A673 (cell line): ENCODE data around the gene ZNF584. TPM values are rescaled to one million over a fixed set of nuclear protein-coding genes. Genes with fewer than 3 reads are reported as not detected.

ENCODE experiments used
- BruUV-seq: library from RNA; stranded (reverse); fragments of 400-500 nt; replicated peaks from 2 replicates; lab custom pipeline; 2021; lab: Mats Ljungman, UMichigan
- CTCF ChIA-PET: fragments of 300-600 bp; sonication (Branson Sonifier 250); formaldehyde crosslinking; loops from one replicate; lab custom pipeline; 2022; ENCODE audit warnings: antibody characterized with exemption; lab: Charles Lee
- POLR2A ChIA-PET: fragments of 300-600 bp; sonication (Branson Sonifier 250); formaldehyde crosslinking; loops from one replicate; lab custom pipeline; 2022; ENCODE audit warnings: antibody characterized with exemption; ENCODE audit not compliant: low non-redundant PET; lab: Charles Lee
- DNase-seq: peaks from one replicate; pipeline ENCODE4 v3.0.0-alpha.2; 2015; ENCODE audit warnings: low spot score
- H3K27ac ChIP-seq: fragments of 200-600 bp; sonication (generic); 2 replicates; pipeline ENCODE4 v1.5.1; 2016; ENCODE audit warnings: mixed run types, low read depth, mild to moderate bottlenecking, mixed read lengths, antibody characterized with exemption, low read length; ENCODE audit not compliant: poor library complexity, severe bottlenecking
- H3K27me3 ChIP-seq: fragments of 200-600 bp; sonication (generic); replicated peaks from 2 replicates; pipeline ENCODE4 v1.6.1; 2017; ENCODE audit warnings: mixed run types, low read depth, mild to moderate bottlenecking, mixed read lengths, antibody characterized with exemption, low read length; ENCODE audit not compliant: insufficient read depth, poor library complexity
- H3K36me3 ChIP-seq: fragments of 200-600 bp; sonication (generic); 2 replicates; pipeline ENCODE4 v1.6.1; 2016; ENCODE audit warnings: mixed run types, mild to moderate bottlenecking, mixed read lengths, antibody characterized with exemption, low read length; ENCODE audit not compliant: insufficient read depth, poor library complexity, severe bottlenecking
- H3K4me1 ChIP-seq: fragments of 200-600 bp; sonication (generic); 2 replicates; pipeline ENCODE4 v1.6.1; 2017; ENCODE audit warnings: mixed run types, mild to moderate bottlenecking, mixed read lengths, antibody characterized with exemption, low read length; ENCODE audit not compliant: insufficient read depth, poor library complexity, severe bottlenecking
- H3K4me3 ChIP-seq: fragments of 200-600 bp; sonication (generic); 2 replicates; pipeline ENCODE4 v1.5.1; 2016; ENCODE audit warnings: low read depth, mixed run types, mild to moderate bottlenecking, mixed read lengths, low read length; ENCODE audit not compliant: poor library complexity, severe bottlenecking
- H3K9me3 ChIP-seq: fragments of 200-600 bp; sonication (generic); 2 replicates; pipeline ENCODE4 v1.6.1; 2016; ENCODE audit warnings: mixed run types, low read depth, mild to moderate bottlenecking, mixed read lengths, antibody characterized with exemption, low read length; ENCODE audit not compliant: poor library complexity, severe bottlenecking
- EZH2 ChIP-seq: fragments of 200-600 bp; sonication (generic); IDR thresholded peaks from 2 replicates; pipeline ENCODE4 v1.6.1; 2017; ENCODE audit warnings: borderline replicate concordance, low read depth, mild to moderate bottlenecking, mixed read lengths, antibody characterized with exemption, low read length; ENCODE audit not compliant: poor library complexity, severe bottlenecking
- intact Hi-C: fragments of 100-400 bp; cut with micrococcal nuclease; formaldehyde crosslinking; loops from one replicate; pipeline ENCODE4 v1.10.0; 2022; ENCODE audit not compliant: unreplicated experiment
- total RNA-seq: library from RNA; stranded (reverse); gene quantifications from 2 replicates; pipeline ENCODE4 v1.2.3, GENCODE V29; 2021
- TF ChIP-seq, protein P1 (sequence below): fragments of 300-800, 200-600 bp; sonication (generic); conservative IDR thresholded peaks from 2 replicates; pipeline ENCODE4 v1.5.1; 2017; ENCODE audit warnings: low read depth, mild to moderate bottlenecking, antibody characterized with exemption, low read length, moderate library complexity, mixed read lengths

ZNF584 gene
- total RNA-seq, 1 experiment from 2014 or later, result 20.9 TPM

DNA sequence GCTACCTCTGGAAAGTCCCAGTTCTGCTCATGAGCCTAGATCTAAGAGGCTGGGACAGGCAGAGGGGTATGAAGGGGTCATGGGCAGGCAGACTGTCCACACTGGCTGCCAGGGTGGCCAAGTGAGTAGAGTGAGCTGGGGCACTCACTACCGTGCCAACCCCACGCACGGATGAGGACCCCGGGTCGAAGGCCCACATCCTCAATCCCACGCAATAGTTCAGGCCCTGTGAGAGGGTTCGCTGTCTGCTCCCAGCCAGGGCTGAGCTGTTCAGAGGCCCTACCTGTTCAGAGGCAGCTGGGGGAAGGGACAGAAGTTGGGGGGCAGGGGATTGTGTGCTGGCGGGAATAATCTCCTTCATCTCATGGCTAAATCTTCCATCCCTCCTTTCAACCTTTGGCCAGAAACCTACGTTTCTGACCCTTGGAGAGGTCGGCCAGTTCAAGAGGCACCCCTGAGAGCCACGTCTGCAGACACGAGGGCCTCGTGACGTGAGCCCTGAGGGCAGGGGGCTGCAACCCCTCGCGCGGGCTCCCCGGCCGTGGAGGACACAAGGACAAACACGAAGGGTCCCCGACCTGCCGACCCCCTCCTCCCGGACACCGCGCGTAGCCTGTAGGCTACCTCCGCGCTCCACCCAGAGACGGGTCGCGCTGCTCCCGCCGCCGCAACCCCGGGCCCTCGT lies 22.4 kb upstream of the ZNF584 start:
- Histone ChIP-seq H3K36me3 (peaks cover 30% of the 10 kb centered on the region), H3K27ac (peak overlapping the region; percentile 98), H3K4me1 (peaks cover 21% of the 10 kb centered on the region), H3K27me3 (no peaks in the 10 kb centered on the region), H3K9me3 (no peaks in the 10 kb centered on the region), H3K4me3 (peak overlapping the region; percentile 76)
- no peak for DNase-seq
- BruUV-seq, result no TSS peak
- POLR2A ChIA-PET, result no interaction called here
- CTCF ChIA-PET, result no interaction called here
- no peak for TF ChIP-seq EZH2
- TF ChIP-seq, protein P1, sequence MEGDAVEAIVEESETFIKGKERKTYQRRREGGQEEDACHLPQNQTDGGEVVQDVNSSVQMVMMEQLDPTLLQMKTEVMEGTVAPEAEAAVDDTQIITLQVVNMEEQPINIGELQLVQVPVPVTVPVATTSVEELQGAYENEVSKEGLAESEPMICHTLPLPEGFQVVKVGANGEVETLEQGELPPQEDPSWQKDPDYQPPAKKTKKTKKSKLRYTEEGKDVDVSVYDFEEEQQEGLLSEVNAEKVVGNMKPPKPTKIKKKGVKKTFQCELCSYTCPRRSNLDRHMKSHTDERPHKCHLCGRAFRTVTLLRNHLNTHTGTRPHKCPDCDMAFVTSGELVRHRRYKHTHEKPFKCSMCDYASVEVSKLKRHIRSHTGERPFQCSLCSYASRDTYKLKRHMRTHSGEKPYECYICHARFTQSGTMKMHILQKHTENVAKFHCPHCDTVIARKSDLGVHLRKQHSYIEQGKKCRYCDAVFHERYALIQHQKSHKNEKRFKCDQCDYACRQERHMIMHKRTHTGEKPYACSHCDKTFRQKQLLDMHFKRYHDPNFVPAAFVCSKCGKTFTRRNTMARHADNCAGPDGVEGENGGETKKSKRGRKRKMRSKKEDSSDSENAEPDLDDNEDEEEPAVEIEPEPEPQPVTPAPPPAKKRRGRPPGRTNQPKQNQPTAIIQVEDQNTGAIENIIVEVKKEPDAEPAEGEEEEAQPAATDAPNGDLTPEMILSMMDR, result no peak
- intact Hi-C loops, result no loop called here

DNA sequence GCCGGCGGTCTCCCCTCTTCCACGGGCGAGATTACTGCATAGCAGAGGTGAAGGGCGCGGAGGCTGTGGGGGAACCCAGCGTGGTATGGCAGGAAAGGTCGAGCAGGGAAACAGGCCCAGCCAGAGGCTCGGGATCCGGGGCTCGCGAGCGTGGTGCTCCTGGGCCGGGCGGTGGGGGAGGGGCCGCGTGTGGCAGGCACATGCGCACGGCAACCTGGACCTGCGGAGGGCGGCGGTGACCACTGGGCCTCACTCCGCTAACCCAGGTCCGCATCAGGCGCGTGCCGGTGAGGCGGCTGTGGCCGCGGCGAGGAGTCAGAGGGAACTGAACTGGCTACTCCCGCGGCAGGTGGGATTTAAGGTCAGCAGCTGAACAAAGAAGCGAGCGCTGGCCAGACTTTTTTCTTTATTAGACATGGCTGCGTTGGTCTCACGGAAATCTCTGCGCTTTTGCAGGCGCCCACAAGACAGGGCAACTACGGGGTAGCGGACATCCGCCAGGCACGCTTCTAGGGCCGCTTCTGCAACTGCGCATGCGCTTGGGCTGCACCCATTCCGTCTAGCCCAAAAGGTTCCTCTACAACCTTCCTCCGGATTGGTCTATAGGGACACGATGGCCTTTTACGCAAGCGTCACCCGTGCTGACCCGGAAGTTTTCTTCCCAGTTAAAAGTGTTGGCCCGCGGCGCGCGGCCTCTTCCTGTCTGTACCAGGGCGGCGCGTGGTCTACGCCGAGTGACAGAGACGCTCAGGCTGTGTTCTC lies 21.7 kb upstream of the ZNF584 start, which contains the start of gene RPS5:
Gene RPS5 (plus strand): TSS at position 694 of the 762 bp plus-strand sequence. CDS start 869 bp downstream, outside the sequence.
- H3K4me3 ChIP-seq, result peak within 1 kb of the TSS; percentile 76
- intact Hi-C loops, result no loop called here
- peak within 1 kb of the TSS; percentile 98 for H3K27ac ChIP-seq
- peaks cover 19% of the 10 kb centered on the region for H3K4me1 ChIP-seq
- TF ChIP-seq EZH2, result no peak
- TF ChIP-seq, protein P1, result no peak
- H3K9me3 ChIP-seq, result no peaks in the 10 kb centered on the region
- TSS peak; percentile 86 for BruUV-seq
- POLR2A ChIA-PET, result interaction anchor here (0.6 kb wide), 1 partner anchor 22 kb away, joined by 3 read pairs; the partner anchor contains the start of gene ZNF584
- DNase-seq, result peak; percentile 99
- H3K36me3 ChIP-seq, result peaks cover 34% of the 10 kb centered on the region
- CTCF ChIA-PET, result no interaction called here
- H3K27me3 ChIP-seq, result no peaks in the 10 kb centered on the region

DNA sequence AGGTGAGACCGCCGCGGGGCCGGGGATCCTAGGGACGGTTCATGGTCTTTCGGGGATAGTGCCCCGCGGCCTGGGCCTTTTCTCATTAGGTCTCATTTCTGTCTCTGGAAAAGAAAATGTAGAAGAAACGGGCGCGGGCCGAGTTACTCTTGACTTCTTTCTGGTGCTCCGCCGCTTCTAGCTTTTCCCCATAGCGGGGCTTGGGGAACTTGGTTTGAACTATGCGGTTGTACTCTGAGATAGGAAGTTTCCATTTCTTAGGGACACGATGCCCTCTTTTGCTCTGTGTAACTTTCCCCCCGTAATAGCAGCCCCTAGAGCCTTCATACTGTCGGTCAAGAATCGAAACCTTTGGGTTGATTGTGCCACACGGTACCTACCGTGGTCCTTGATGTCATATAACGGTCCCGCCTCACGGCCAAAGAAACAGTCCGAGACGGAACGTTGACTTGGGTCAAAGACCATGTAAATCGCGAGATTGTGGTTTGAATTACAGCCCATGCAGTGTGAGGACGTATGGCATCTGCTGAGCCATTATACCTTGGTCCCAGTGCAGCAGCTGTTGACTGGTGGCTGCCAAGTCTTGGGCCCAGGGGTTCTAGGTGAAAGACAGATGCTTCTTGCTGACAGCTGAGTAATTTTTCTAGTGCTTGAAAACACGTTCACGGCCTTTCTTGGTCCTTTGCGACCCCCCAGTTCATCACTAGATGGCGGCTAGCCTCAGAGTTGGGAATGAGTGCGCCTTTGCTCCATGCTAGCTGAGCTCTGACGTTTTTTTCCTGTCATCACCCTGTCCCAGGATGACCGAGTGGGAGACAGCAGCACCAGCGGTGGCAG lies 20.9 kb upstream of the ZNF584 start:
- intact Hi-C loops, result no loop called here
- DNase-seq, result no peak
- Histone ChIP-seq H3K36me3 (peaks cover 42% of the 10 kb centered on the region), H3K4me1 (peaks cover 15% of the 10 kb centered on the region), H3K27me3 (no peaks in the 10 kb centered on the region), H3K27ac (peak overlapping the region; percentile 98), H3K4me3 (peak overlapping the region; percentile 76), H3K9me3 (no peaks in the 10 kb centered on the region)
- BruUV-seq, result TSS peak; percentile 39
- TF ChIP-seq, protein P1, result no peak
- TF ChIP-seq EZH2, result no peak
- POLR2A ChIA-PET, result interaction anchor here (0.6 kb wide), 1 partner anchor 21 kb away, joined by 3 read pairs; the partner anchor contains the start of gene ZNF584
- CTCF ChIA-PET, result no interaction called here
